HepG2 (cell line): ENCODE data around the gene DIAPH3. TPM values are rescaled to one million over a fixed set of nuclear protein-coding genes. Genes with fewer than 3 reads are reported as not detected.

ENCODE experiments used
- ATAC-seq: fragments of 200-7000 bp; cut with Tn5 transposase; 3 replicates; pipeline ENCODE4 v1.9.1; 2020; ENCODE audit warnings: mild to moderate bottlenecking, moderate library complexity
- BruUV-seq: library from RNA; stranded (reverse); fragments of 400-500 nt; replicated peaks from 2 replicates; lab custom pipeline; 2021; lab: Mats Ljungman, UMichigan
- CTCF ChIA-PET: fragments of 300-600 bp; formaldehyde crosslinking; extraction: SDS; loops from one replicate; lab custom pipeline; 2021; ENCODE audit warnings: low total read pairs, inconsistent platforms, low intra/inter-chr PET ratio; lab: Yijun Ruan, JAX
- POLR2A ChIA-PET: fragments of 350-600 bp; sonication (Branson Sonifier 250); formaldehyde crosslinking; loops from one replicate; lab custom pipeline; 2020; ENCODE audit warnings: antibody characterized with exemption, inconsistent platforms; lab: Yijun Ruan, JAX
- DNase-seq: peaks from one replicate; pipeline ENCODE4 v3.0.0-alpha.2; 2015; ENCODE audit warnings: low spot score
- FAIRE-seq: peaks from 3 replicates; lab custom pipeline; 2011; peaks lifted over from hg19 to GRCh38; lab: Jason Lieb, UNC
- H2AFZ ChIP-seq: one replicate; pipeline ENCODE4 v1.6.1; 2011; ENCODE audit warnings: low read length, inconsistent platforms
- H3K27ac ChIP-seq: fragments of 300-600 bp; 3 replicates; pipeline ENCODE4 v1.8.0; 2011; ENCODE audit warnings: mixed run types, mild to moderate bottlenecking, mixed read lengths, low read length, inconsistent platforms; ENCODE audit not compliant: insufficient read depth; ENCODE audit errors: extremely low read length
- H3K27me3 ChIP-seq, 2 experiments: fragments of 200-600 bp in 1 of 2; 2 replicates in 1 of 2; 3 replicates in 1 of 2; pipeline versions ENCODE4 v1.6.0 to v1.8.0; 2011; ENCODE audit warnings: low read length in 2 of 2, mild to moderate bottlenecking in 2 of 2, moderate library complexity in 2 of 2, inconsistent platforms in 1 of 2; ENCODE audit not compliant: insufficient read depth in 2 of 2, control insufficient read depth in 1 of 2
- H3K36me3 ChIP-seq, 2 experiments: fragments of 200-600 bp in 1 of 2; replicated peaks in 1 of 2; 2 replicates in 1 of 2; 3 replicates in 1 of 2; pipeline versions ENCODE4 v1.5.1 to v1.8.0; 2011; ENCODE audit warnings: low read length in 2 of 2, inconsistent platforms in 1 of 2; ENCODE audit not compliant: insufficient read depth in 2 of 2, control insufficient read depth in 1 of 2
- H3K4me1 ChIP-seq: 2 replicates; pipeline ENCODE4 v1.5.1; 2012; ENCODE audit warnings: low read length, inconsistent platforms; ENCODE audit not compliant: insufficient read depth
- H3K4me2 ChIP-seq: 2 replicates; pipeline ENCODE4 v1.6.0; 2011; ENCODE audit warnings: low read depth, low read length, inconsistent platforms
- H3K4me3 ChIP-seq, 3 experiments: fragments of 200-600 bp in 1 of 3; sonication (generic), shearing (Covaris generic) in 1 of 3; replicated peaks in 1 of 3; 2 replicates each; pipeline ENCODE4 v1.5.1; 2011 to 2016; ENCODE audit warnings: low read length in 3 of 3, inconsistent platforms in 2 of 3, low read depth in 2 of 3, mild to moderate bottlenecking in 2 of 3, control low read depth in 1 of 3, mixed read lengths in 1 of 3; ENCODE audit not compliant: insufficient read depth in 1 of 3
- H3K79me2 ChIP-seq: one replicate; pipeline ENCODE4 v1.6.1; 2011; ENCODE audit warnings: low read length, inconsistent platforms; ENCODE audit not compliant: insufficient read depth
- H3K9ac ChIP-seq: 2 replicates; pipeline ENCODE4 v1.6.0; 2011; ENCODE audit warnings: mild to moderate bottlenecking, low read depth, low read length, inconsistent platforms; ENCODE audit not compliant: insufficient read depth
- H3K9me3 ChIP-seq: 2 replicates; pipeline ENCODE4 v1.5.1; 2012; ENCODE audit warnings: mild to moderate bottlenecking, low read length
- H4K20me1 ChIP-seq: 2 replicates; pipeline ENCODE4 v1.6.0; 2011; ENCODE audit warnings: inconsistent platforms, mild to moderate bottlenecking, low read length, moderate library complexity; ENCODE audit not compliant: insufficient read depth
- CHCHD3 ChIP-seq: sonication (generic); formaldehyde crosslinking; IDR thresholded peaks from 2 replicates; pipeline ENCODE4 v1.8.0; 2022; ENCODE audit warnings: mild to moderate bottlenecking, missing genetic modification reagents, moderate library complexity
- FIP1L1 ChIP-seq: fragments of 200-400 bp; formaldehyde crosslinking; IDR thresholded peaks from 2 replicates; pipeline ENCODE4 v1.6.1; 2018; ENCODE audit warnings: low read depth, mild to moderate bottlenecking, low read length, moderate library complexity, borderline replicate concordance; ENCODE audit not compliant: insufficient read depth
- FOSL2 ChIP-seq: sonication (generic); formaldehyde crosslinking; IDR thresholded peaks from 2 replicates; pipeline ENCODE4 v1.4.0; 2020; ENCODE audit warnings: missing genetic modification reagents
- HOXD1 ChIP-seq: sonication (generic); formaldehyde crosslinking; IDR thresholded peaks from 2 replicates; pipeline ENCODE4 v1.5.0; 2020; ENCODE audit warnings: missing genetic modification reagents
- MEF2D ChIP-seq: sonication (generic); formaldehyde crosslinking; IDR thresholded peaks from 2 replicates; pipeline ENCODE4 v1.5.1; 2020; ENCODE audit warnings: mild to moderate bottlenecking, missing genetic modification reagents
- SIX1 ChIP-seq: sonication (generic); formaldehyde crosslinking; IDR thresholded peaks from 2 replicates; pipeline ENCODE4 v1.4.0; 2020; ENCODE audit warnings: missing genetic modification reagents, borderline replicate concordance
- SKI ChIP-seq: fragments of 450-650 bp; IDR thresholded peaks from one replicate; pipeline ENCODE4 v1.6.1; 2018; ENCODE audit warnings: mild to moderate bottlenecking; ENCODE audit not compliant: partially characterized antibody
- TMF1 ChIP-seq: sonication (generic); formaldehyde crosslinking; IDR thresholded peaks from 2 replicates; pipeline ENCODE4 v1.8.1; 2022; ENCODE audit warnings: low read depth, missing genetic modification reagents
- ZFP1 ChIP-seq: IDR thresholded peaks from 2 replicates; pipeline ENCODE4 v1.6.1; 2016
- WGBS: methylation state at CpG from one replicate; pipeline ENCODE4 v1.1.6; 2017; ENCODE audit warnings: low lambda C conversion rate; 5-methylcytosine and 5-hydroxymethylcytosine counted together
- in situ Hi-C: cut with HindIII; loops from 2 replicates; pipeline ENCODE4 v1.10.0; 2017; ENCODE audit warnings: low pct_unique_long_range_greater_than_20kb; ENCODE audit not compliant: extremely low pct_ligation_motif_present
- intact Hi-C: fragments of 100-400 bp; cut with micrococcal nuclease; formaldehyde crosslinking; loops from one replicate; pipeline ENCODE4 v1.10.0; 2022; ENCODE audit not compliant: unreplicated experiment
- polyA plus RNA-seq, 8 experiments: library from polyadenylated mRNA; depleted of rRNA in 3 of 8; stranded (reverse) in 7 of 8; unstranded in 1 of 8; fragments of >200 nt; fragmentation: Illumina TruSeq in 4 of 8; extraction: Trizol in 4 of 8; gene quantifications; 2 replicates each; pipeline versions ENCODE4 v1.2.1 to v1.2.3, GENCODE V29; 2011 to 2016; ENCODE audit warnings: low read depth in 4 of 8, missing spikeins in 1 of 8, mixed read lengths in 1 of 8; ENCODE audit not compliant: insufficient read depth in 1 of 8
- total RNA-seq, 5 experiments: library from RNA; depleted of rRNA; stranded (reverse); fragments of >200 nt; fragmentation: Illumina TruSeq; extraction: Trizol; gene quantifications; 2 replicates each; pipeline ENCODE4 v1.2.3, GENCODE V29; 2016; ENCODE audit warnings: low read depth in 1 of 5
- TF ChIP-seq, protein P1 (sequence below): sonication (generic); formaldehyde crosslinking; IDR thresholded peaks from 2 replicates; pipeline ENCODE4 v1.4.0; 2020; ENCODE audit warnings: low read depth, mild to moderate bottlenecking, missing genetic modification reagents
- TF ChIP-seq, protein P2 (sequence below): sonication (generic); formaldehyde crosslinking; IDR thresholded peaks from 2 replicates; pipeline ENCODE4 v1.5.1; 2020; ENCODE audit warnings: missing genetic modification reagents, mild to moderate bottlenecking, borderline replicate concordance
- TF ChIP-seq, protein P3 (sequence below): sonication (generic); formaldehyde crosslinking; IDR thresholded peaks from 2 replicates; pipeline ENCODE4 v1.5.0; 2020; ENCODE audit warnings: missing genetic modification reagents

Gene DIAPH3
- total and polyA plus RNA-seq, 2 of the 13 experiments (the other 11 are each of a cell fraction or from before 2014, with no cell fraction given), result 4.0 to 9.3 TPM

DNA sequence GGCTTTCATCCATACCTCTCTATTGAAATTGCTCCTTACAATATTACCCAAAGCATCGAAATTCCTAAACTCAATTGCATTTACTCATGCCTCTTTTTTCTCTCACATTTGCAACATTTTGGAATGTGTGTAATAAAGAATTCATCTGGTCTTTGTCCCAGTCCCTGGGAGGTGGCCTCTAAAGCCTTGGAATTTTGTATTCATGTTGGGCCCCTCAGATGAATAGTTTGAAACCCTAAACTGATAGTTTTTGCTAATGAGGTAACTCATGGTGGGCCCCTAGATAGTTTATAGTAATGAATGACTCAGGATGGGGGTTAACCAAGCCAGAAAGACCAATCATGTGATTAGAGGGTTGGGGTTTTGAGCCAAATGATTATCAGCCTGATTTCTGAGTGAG lies 490.4 kb downstream of the DIAPH3 start (continued):
- TF ChIP-seq, protein P1, sequence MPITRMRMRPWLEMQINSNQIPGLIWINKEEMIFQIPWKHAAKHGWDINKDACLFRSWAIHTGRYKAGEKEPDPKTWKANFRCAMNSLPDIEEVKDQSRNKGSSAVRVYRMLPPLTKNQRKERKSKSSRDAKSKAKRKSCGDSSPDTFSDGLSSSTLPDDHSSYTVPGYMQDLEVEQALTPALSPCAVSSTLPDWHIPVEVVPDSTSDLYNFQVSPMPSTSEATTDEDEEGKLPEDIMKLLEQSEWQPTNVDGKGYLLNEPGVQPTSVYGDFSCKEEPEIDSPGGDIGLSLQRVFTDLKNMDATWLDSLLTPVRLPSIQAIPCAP, result no peak
- no peak for TF ChIP-seq CHCHD3 (CRISPR knock-in tag)
- TF ChIP-seq MEF2D, result no peak
- no peak for TF ChIP-seq FOSL2 (CRISPR knock-in tag)
- TF ChIP-seq SIX1 (CRISPR knock-in tag), result no peak
- TF ChIP-seq, protein P2, sequence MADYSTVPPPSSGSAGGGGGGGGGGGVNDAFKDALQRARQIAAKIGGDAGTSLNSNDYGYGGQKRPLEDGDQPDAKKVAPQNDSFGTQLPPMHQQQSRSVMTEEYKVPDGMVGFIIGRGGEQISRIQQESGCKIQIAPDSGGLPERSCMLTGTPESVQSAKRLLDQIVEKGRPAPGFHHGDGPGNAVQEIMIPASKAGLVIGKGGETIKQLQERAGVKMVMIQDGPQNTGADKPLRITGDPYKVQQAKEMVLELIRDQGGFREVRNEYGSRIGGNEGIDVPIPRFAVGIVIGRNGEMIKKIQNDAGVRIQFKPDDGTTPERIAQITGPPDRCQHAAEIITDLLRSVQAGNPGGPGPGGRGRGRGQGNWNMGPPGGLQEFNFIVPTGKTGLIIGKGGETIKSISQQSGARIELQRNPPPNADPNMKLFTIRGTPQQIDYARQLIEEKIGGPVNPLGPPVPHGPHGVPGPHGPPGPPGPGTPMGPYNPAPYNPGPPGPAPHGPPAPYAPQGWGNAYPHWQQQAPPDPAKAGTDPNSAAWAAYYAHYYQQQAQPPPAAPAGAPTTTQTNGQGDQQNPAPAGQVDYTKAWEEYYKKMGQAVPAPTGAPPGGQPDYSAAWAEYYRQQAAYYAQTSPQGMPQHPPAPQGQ, result no peak
- no peak for TF ChIP-seq FIP1L1
- TF ChIP-seq SKI, result no peak
- TF ChIP-seq HOXD1 (CRISPR knock-in tag), result no peak

DNA sequence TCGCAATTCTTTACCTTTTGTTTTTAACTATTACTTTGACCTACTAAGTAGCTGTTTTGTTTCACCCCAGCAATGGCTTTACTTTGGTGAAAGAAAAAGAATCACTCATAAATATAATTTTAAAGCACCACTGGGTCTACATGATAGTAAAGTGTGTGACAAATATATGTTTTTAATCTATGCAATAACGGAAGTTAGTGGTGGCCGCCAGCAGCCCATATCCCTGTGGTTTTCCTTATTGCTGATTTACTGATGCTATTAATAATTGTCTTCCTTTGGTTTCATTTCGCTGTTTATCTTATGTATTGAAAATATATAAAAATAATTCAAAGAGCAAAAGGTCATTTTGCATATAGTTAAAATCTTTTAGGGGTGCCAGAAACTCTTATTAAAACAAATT lies 491.3 kb downstream of the DIAPH3 start:
- H3K4me2 ChIP-seq, result no peak overlapping the region
- no peak overlapping the region for H2AFZ ChIP-seq
- H3K4me3 ChIP-seq, result no peak overlapping the region
- H4K20me1 ChIP-seq, result no peaks in the 10 kb centered on the region
- no peak overlapping the region for H3K27ac ChIP-seq
- no peaks in the 10 kb centered on the region for H3K27me3 ChIP-seq
- H3K36me3 ChIP-seq, result no peaks in the 10 kb centered on the region
- H3K9me3 ChIP-seq, result no peaks in the 10 kb centered on the region
- ChIA-PET POLR2A (no interaction called here), CTCF (no interaction called here)
- intact Hi-C loops, result no loop called here
- no peak overlapping the region for H3K9ac ChIP-seq
- H3K79me2 ChIP-seq, result no peaks in the 10 kb centered on the region
- WGBS, result 97% methylated on average over 4 of the region's 4 CpGs
- TF ChIP-seq TMF1 (CRISPR knock-in tag) (no peak), ZFP1 (no peak)
- TF ChIP-seq, protein P3, sequence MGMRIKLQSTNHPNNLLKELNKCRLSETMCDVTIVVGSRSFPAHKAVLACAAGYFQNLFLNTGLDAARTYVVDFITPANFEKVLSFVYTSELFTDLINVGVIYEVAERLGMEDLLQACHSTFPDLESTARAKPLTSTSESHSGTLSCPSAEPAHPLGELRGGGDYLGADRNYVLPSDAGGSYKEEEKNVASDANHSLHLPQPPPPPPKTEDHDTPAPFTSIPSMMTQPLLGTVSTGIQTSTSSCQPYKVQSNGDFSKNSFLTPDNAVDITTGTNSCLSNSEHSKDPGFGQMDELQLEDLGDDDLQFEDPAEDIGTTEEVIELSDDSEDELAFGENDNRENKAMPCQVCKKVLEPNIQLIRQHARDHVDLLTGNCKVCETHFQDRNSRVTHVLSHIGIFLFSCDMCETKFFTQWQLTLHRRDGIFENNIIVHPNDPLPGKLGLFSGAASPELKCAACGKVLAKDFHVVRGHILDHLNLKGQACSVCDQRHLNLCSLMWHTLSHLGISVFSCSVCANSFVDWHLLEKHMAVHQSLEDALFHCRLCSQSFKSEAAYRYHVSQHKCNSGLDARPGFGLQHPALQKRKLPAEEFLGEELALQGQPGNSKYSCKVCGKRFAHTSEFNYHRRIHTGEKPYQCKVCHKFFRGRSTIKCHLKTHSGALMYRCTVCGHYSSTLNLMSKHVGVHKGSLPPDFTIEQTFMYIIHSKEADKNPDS (CRISPR knock-in tag), result no peak
- peaks cover 10% of the 10 kb centered on the region for H3K4me1 ChIP-seq
- in situ Hi-C loops, result no loop called here
- no peak for FAIRE-seq
- no peak for DNase-seq
- no TSS peak for BruUV-seq
- no peak for ATAC-seq
